HepG2 (cell line): ENCODE data around the gene MGAT5.

ENCODE experiments used
- CTCF ChIP-seq: sonication (generic); formaldehyde crosslinking; IDR thresholded peaks from 2 replicates; pipeline ENCODE4 v1.5.0; 2020; ENCODE audit warnings: mild to moderate bottlenecking, missing genetic modification reagents, moderate library complexity
- GMEB1 ChIP-seq: sonication (generic); formaldehyde crosslinking; IDR thresholded peaks from 2 replicates; pipeline ENCODE4 v1.5.1; 2020; ENCODE audit warnings: missing genetic modification reagents, mild to moderate bottlenecking, borderline replicate concordance
- KDM5A ChIP-seq: fragments of 200-600 bp; sonication (generic); IDR thresholded peaks from 2 replicates; pipeline ENCODE4 v1.7.0; 2018; ENCODE audit warnings: antibody characterized with exemption, mild to moderate bottlenecking, low read length, borderline replicate concordance
- MIXL1 ChIP-seq: IDR thresholded peaks from 2 replicates; pipeline ENCODE4 v1.6.1; 2016
- NR2C2 ChIP-seq: sonication (generic); formaldehyde crosslinking; IDR thresholded peaks from 2 replicates; pipeline ENCODE4 v1.4.0; 2020; ENCODE audit warnings: missing genetic modification reagents, mild to moderate bottlenecking, moderate library complexity, borderline replicate concordance
- POLR2AphosphoS5 ChIP-seq: IDR thresholded peaks from 2 replicates; pipeline ENCODE4 v1.6.1; 2012; ENCODE audit warnings: low read depth, low read length
- STAT5B ChIP-seq: sonication (generic); formaldehyde crosslinking; IDR thresholded peaks from 2 replicates; pipeline ENCODE4 v1.4.0; 2020; ENCODE audit warnings: missing genetic modification reagents
- THAP8 ChIP-seq: sonication (generic); formaldehyde crosslinking; IDR thresholded peaks from 2 replicates; pipeline ENCODE4 v1.5.1; 2020; ENCODE audit warnings: missing genetic modification reagents, mild to moderate bottlenecking, borderline replicate concordance
- ZNF317 ChIP-seq: sonication (generic); formaldehyde crosslinking; IDR thresholded peaks from 2 replicates; pipeline ENCODE4 v1.5.0; 2020; ENCODE audit warnings: mild to moderate bottlenecking, missing genetic modification reagents
- ZNF468 ChIP-seq: sonication (generic); formaldehyde crosslinking; IDR thresholded peaks from 2 replicates; pipeline ENCODE4 v1.8.0; 2022; ENCODE audit warnings: mild to moderate bottlenecking, moderate library complexity, missing genetic modification reagents

- TF ChIP-seq ZNF317 (CRISPR knock-in tag), result no peak
- TF ChIP-seq STAT5B (CRISPR knock-in tag), result no peak
- no peak for TF ChIP-seq MIXL1 (CRISPR knock-in tag)
- no peak for TF ChIP-seq GMEB1 (CRISPR knock-in tag)
- no peak for TF ChIP-seq ZNF468 (CRISPR knock-in tag)
- no peak for TF ChIP-seq CTCF
- no peak for TF ChIP-seq POLR2AphosphoS5
- no peak for TF ChIP-seq NR2C2 (CRISPR knock-in tag)
- TF ChIP-seq THAP8, result no peak
- TF ChIP-seq KDM5A, result no peak
These were observed 18.9 kb downstream of the MGAT5 start for GRCh38 chr2:134272806-134273205.
